HL-60 (cell line): ENCODE results near the gene VWA8.

Experiments used
- POLR2AphosphoS5 ChIP-seq: IDR thresholded peaks from 2 replicates; pipeline ENCODE4 v1.6.1; 2012; ENCODE audit warnings: low read depth
- TF ChIP-seq, protein P1 (sequence below): IDR thresholded peaks from one replicate; pipeline ENCODE4 v1.5.1; 2011; ENCODE audit warnings: low read length, control low read depth, inconsistent platforms; ENCODE audit not compliant: insufficient read depth

- TF ChIP-seq, protein P1, sequence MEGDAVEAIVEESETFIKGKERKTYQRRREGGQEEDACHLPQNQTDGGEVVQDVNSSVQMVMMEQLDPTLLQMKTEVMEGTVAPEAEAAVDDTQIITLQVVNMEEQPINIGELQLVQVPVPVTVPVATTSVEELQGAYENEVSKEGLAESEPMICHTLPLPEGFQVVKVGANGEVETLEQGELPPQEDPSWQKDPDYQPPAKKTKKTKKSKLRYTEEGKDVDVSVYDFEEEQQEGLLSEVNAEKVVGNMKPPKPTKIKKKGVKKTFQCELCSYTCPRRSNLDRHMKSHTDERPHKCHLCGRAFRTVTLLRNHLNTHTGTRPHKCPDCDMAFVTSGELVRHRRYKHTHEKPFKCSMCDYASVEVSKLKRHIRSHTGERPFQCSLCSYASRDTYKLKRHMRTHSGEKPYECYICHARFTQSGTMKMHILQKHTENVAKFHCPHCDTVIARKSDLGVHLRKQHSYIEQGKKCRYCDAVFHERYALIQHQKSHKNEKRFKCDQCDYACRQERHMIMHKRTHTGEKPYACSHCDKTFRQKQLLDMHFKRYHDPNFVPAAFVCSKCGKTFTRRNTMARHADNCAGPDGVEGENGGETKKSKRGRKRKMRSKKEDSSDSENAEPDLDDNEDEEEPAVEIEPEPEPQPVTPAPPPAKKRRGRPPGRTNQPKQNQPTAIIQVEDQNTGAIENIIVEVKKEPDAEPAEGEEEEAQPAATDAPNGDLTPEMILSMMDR, result no peak
- no peak for TF ChIP-seq POLR2AphosphoS5
These were observed 304.9 kb downstream of the VWA8 start for GRCh38 chr13:41655997-41656396.
